Hematopoietic multipotent progenitor cell treated with erythropoietin and hydrocortisone succinate and interleukin-3 and kit ligand, for 4 days (in vitro differentiated cells): Measurements from ENCODE around the gene GLG1.
"Not testable (repeated sequence)": the region's sequence is repeated elsewhere in the genome, so short reads cannot be mapped to it uniquely, and the experiment has no call there.

Source experiments
- DNase-seq: peaks from one replicate; pipeline ENCODE4 v3.0.0-alpha.2; 2015

The GLG1 gene

GRCh38 chr16:74524117-74524516 is 82.8 kb downstream of the GLG1 start:
- DNase-seq = no peak

DNA sequence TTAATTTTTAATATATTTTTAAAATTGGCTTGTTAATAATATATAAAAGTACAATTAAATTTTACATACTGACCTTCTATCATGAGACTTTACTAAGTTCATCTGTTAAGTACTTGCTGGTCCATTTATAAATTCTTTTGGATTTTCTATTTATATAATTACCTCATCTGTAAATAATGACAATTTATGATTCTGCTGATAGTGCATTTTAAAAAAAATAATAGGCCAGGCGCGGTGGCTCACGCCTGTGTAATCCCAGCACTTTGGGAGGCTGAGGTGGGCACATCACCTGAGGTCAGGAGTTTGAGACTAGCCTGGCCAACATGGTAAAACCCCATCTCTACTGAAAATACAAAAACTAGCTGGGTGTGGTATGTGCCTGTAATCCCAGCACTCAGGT is 83.2 kb downstream of the GLG1 start:
- not testable (repeated sequence) for DNase-seq

- no peak for DNase-seq
Observed at GRCh38 chr16:74522160-74522559, 84.8 kb downstream of the GLG1 start.

DNA sequence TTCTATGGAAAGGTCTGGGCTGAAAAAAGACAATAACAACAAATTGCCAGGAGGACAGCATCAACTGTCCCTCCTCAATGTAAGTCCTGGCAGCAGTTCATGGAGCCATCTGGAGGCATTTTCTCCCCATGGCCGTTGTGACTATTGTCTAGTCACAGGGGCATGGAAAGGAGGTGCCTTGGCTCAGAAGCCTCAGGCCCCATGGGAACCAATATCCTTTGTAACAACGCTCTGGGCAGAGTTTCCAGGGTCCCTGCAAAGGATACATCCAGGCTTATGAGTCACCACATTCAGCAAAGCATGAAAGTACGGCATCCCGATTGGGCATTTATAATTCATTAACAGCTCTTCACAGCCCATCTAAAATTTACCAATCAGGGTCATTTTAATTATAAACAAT is 85.2 kb downstream of the GLG1 start:
- no peak for DNase-seq

GRCh38 chr16:74518934-74519333 is 88.0 kb downstream of the GLG1 start:
- not testable (repeated sequence) for DNase-seq

GRCh38 chr16:74511961-74512360 is 95.0 kb downstream of the GLG1 start:
- DNase-seq = peak; percentile 85

DNA sequence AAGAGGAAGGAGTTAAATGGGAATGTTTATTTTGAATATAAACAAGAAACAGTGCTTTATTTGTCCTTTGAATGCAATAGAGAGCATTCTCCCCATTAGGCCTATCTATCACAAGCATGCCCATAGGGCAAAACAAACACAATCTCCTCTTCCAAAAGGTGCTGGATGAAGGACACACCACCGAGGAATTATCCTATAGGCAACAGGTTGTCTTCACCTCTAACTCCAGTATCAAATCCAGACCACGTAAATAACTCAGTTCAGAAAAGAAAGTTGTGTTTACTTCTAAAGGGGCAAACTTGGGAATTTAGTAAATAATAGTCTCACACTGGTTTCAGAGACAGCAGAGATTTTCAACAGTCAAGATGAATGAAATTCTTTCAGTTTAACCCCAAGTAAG is 101.9 kb downstream of the GLG1 start:
- no peak for DNase-seq

GRCh38 chr16:74503412-74503811 is 103.5 kb downstream of the GLG1 start:
- no peak for DNase-seq

DNA sequence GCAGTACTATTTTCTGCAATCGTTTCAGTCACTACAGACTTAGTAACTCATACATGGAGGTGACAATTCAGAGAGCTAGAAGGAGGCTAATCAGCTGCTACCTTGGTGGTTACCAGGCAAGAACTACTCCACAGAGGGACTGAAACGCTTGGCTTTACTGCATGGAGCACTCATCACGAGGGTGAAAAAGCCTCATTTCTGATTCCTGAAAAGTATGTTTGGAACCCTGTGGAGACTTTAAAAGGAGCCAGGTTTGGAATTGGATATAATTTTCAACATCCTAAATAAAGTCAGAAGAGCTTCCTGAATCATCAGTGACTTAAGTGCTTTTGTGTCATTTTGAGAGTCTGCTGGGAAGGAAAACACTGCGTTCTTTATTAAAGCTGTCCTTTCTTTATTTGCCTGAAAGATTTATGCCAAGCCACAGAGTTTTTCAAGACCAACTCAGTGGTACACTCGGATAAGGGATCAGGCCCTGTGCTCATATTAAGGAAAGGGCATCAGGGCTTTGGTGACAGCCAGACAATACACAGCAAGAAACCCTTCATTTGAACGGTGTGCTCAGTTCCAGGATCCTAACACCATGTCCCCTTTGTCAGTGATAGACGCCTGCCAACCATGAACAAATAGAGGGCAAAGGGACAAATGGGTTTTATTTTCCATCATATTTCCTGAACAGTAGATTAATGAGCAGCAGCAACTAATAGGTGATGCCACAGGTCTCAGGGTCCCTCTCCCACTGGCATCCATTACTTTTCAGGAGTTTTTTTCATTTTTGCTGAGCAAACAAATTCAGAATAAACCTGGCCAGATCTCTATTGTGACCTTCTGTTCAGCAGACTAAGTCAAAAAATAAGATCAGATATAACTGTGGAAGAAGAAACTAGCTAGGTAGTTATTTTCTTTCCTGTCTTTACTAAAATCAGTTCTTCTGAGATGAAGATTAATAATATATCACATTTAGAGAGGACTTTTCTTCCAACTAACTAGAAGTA is 105.1 kb downstream of the GLG1 start:
- no peak for DNase-seq

GRCh38 chr16:74500907-74501306 is 106.0 kb downstream of the GLG1 start:
- no peak for DNase-seq

GRCh38 chr16:74499114-74499513 is 107.8 kb downstream of the GLG1 start:
- DNase-seq = no peak

DNA sequence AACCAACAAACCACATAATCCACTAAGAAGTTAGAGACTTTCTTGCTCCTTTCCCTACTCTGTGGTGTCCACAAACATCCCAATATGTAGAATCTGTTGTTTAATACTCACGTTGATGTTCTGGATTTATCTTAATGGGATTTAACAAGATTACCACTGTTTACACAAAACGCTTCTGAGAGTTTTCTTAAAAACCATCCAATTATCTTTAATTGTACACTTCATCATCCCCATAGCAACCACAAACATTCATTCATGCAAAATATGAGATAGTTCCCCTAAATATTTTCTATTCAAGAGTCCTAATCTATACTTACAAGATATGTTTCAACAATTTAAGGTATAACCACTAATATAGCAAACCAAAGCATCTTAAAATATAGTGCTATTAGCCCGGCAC is 109.2 kb downstream of the GLG1 start:
- no peak for DNase-seq

GRCh38 chr16:74496054-74496453 is 110.9 kb downstream of the GLG1 start:
- DNase-seq = no peak

DNA sequence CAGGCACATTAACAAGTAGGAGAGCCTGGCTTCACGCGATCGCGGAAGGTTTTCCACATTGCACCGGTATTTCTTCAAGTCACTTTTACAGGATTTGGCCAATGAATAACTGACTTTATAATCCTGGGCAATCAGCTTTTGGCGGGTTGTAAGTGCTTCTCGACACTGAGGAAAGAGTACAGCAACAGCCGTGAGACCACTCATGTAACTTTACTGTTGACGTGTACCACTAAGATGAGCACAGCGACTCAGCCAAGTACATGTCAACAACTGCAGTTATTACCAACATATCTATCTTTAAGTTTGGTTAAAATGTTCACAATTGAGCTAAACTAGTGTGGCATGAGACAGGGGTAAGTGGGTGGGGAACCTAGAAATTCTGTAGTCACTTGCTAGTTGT is 113.9 kb downstream of the GLG1 start:
- DNase-seq = no peak

- DNase-seq = no peak
Observed at GRCh38 chr16:74487634-74488495, 119.0 kb downstream of the GLG1 start.

DNA sequence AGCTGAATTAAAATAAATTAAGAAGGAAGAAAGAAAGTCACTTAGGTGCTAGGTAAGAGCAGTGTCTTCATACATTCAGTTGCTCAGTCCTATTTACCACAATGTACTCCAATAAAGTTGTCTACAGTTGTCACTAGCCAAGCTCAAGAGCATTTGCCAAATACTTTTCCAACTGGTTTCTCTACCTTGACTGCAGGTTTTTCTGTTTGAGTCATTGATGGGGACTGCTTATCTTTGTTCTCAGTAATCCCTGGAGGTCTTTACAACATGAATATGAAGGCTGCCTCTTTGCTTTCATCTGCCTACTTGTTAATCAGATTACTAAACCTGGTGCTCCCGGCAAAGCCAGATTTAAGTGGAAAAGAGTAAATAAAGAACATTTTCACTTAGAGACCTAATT is 121.0 kb downstream of the GLG1 start:
- DNase-seq = no peak

DNA sequence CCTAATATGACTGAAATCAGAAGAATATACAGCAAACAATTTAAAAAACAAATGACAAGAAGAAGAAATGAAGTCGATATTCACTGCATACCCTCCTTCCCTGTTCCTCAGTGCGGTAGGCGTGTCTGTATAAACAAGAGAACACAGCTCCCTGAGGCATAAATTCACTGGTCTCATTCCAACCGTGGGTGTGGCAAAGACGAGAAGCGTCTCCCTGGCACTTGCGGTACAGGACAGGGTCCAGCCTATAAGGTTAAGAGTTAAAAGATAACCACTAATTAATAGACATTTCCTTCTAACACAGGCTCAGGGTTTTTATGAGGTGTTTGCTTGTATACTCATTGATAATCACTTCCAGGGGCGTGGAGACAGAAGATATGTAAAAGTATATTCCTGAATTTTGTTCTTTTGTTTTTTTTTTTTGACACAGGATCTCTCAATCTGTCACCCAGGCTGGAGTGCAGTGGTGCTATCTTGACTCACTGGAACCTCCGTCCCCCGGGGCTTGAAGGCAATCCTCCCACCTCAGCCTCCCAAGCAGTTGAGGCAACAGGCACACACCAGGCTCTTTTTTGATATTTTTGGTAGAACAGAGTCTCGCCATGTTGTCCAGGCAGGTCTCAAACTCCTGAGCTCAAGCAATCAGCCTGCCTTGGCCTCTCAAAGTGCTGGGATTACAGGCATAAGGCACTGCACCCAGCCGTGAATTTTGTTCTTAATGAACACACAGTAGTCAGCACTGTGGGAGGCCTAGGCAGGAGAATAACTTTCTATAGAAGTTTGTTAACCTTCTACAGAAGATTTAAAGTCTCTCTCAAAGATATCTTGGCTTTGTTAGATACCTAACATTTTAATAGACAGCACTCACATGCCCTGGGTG is 126.5 kb downstream of the GLG1 start:
- DNase-seq = peak; percentile 8

DNA sequence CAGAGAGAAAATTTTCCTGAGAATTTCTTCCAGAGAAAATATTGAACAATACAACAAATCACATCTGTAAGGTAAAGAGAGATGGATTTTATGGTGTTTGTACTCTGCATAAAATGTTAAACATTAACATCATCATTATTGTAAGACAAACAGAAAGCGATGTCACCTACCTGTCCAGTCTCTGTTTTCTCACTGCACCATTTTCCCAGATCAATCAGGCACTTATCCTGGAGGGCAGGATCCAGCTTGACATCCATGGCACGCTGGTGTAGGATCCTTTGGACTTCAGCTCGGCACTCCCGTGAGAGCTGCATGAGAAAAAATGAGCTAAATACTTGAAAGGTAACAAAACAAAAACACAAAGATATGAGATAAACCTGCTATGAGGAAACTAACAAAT is 129.7 kb downstream of the GLG1 start:
- no peak for DNase-seq

DNA sequence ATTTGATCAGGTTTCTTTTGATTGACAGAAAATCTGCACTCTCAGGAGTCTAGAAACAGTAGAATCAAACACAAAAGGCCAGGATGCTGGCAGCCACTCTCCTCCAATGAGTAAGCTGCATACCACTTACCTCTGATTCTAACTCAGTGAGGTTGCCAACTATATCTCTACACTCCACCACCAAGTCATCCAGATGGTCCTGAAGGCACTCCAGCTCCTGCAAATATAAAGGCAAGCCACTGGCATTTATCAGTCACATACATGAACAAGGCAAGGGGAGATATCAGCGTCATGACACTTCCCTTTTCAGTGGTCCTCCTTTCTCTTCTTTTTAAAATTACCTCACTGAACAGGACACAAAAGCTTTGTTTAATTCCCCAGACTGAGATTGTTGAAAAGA is 132.5 kb downstream of the GLG1 start:
- DNase-seq = peak; percentile 84

- no peak for DNase-seq
Observed at GRCh38 chr16:74472540-74472939, 134.4 kb downstream of the GLG1 start.

GRCh38 chr16:74472010-74472409 is 134.9 kb downstream of the GLG1 start:
- no peak for DNase-seq

DNA sequence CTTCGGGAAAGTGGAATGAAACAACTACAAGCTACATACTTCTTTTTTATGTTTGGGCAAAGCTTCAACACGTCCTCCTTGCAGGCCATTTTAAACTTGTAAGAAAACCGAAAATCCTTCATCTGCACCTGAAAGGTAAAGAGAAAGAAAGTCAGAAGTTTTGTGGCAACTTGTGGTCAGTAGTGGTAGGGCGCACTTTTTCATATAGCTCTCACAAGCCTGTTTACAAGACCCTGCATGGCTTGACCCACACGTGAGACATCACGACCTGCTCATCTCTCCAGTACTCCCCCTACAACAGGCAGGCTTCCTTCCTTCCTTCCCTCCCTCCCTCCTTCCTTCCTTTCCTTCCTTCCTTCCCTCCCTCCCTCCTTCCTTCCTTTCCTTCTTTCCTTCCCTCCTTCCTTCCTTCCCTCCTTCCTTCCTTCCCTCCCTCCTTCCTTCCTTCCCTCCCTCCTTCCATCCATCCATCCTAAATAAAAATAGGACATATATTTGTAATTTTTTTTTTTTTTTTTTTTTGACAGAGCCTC is 136.9 kb downstream of the GLG1 start:
- DNase-seq = no peak
